IMR-90 (cell line): ENCODE measurements around the gene SMARCD1. TPM values are rescaled to one million over a fixed set of nuclear protein-coding genes. Genes with fewer than 3 reads are reported as not detected.

Experiments used
- ATAC-seq: fragments of 200-7000 bp; cut with Tn5 transposase; 2 replicates; pipeline ENCODE4 v1.9.1; 2020; ENCODE audit warnings: low read depth, mild to moderate bottlenecking, moderate library complexity
- BruUV-seq: library from RNA; stranded (reverse); fragments of 400-500 nt; replicated peaks from 2 replicates; lab custom pipeline; 2021; lab: Mats Ljungman, UMichigan
- CTCF ChIA-PET: fragments of 300-600 bp; formaldehyde crosslinking; extraction: SDS; loops from one replicate; lab custom pipeline; 2021; ENCODE audit warnings: antibody characterized with exemption; lab: Yijun Ruan, JAX
- POLR2A ChIA-PET: fragments of 300-600 bp; sonication (Branson Sonifier 250); formaldehyde crosslinking; loops from one replicate; lab custom pipeline; 2022; ENCODE audit warnings: antibody characterized with exemption; ENCODE audit not compliant: unreplicated experiment; lab: Charles Lee
- DNase-seq: peaks from one replicate; pipeline ENCODE4 v3.0.0; 2013
- H2AFZ ChIP-seq: replicated peaks from 2 replicates; pipeline ENCODE3; 2013; ENCODE audit warnings: low read length, mild to moderate bottlenecking; ENCODE audit not compliant: poor library complexity
- H2AK5ac ChIP-seq: 2 replicates; pipeline ENCODE4 v1.6.1; 2013; ENCODE audit warnings: low read depth, low read length, inconsistent platforms
- H2AK9ac ChIP-seq: replicated peaks from 2 replicates; pipeline ENCODE3; 2013; ENCODE audit warnings: mild to moderate bottlenecking, low read depth, low read length, moderate library complexity; ENCODE audit not compliant: poor library complexity
- H2BK120ac ChIP-seq: 2 replicates; pipeline ENCODE4 v1.6.1; 2013; ENCODE audit warnings: low read depth, low read length, inconsistent platforms
- H2BK15ac ChIP-seq: 3 replicates; pipeline ENCODE4 v1.6.1; 2013; ENCODE audit warnings: low read depth, low read length, inconsistent platforms
- H2BK20ac ChIP-seq: 2 replicates; pipeline ENCODE4 v1.6.1; 2013; ENCODE audit warnings: low read depth, mild to moderate bottlenecking, inconsistent platforms, low read length, moderate library complexity
- H2BK5ac ChIP-seq: 2 replicates; pipeline ENCODE4 v1.6.1; 2013; ENCODE audit warnings: mild to moderate bottlenecking, low read depth, low read length, inconsistent platforms; ENCODE audit not compliant: poor library complexity, severe bottlenecking
- H3K14ac ChIP-seq: replicated peaks from 2 replicates; pipeline ENCODE4 v1.6.1; 2013; ENCODE audit warnings: low read depth, low read length, inconsistent platforms
- H3K18ac ChIP-seq: 2 replicates; pipeline ENCODE4 v1.6.1; 2013; ENCODE audit warnings: low read depth, low read length, control low read depth
- H3K23ac ChIP-seq: 2 replicates; pipeline ENCODE4 v1.6.1; 2013; ENCODE audit warnings: low read depth, low read length, inconsistent platforms
- H3K27ac ChIP-seq: 2 replicates; pipeline ENCODE4 v1.5.1; 2013; ENCODE audit warnings: mild to moderate bottlenecking, control low read depth, low read length; ENCODE audit not compliant: insufficient read depth
- H3K27me3 ChIP-seq: 2 replicates; pipeline ENCODE4 v1.6.1; 2013; ENCODE audit warnings: low read length; ENCODE audit not compliant: control insufficient read depth, insufficient read depth
- H3K36me3 ChIP-seq: 2 replicates; pipeline ENCODE4 v1.6.1; 2013; ENCODE audit warnings: low read length, mixed read lengths; ENCODE audit not compliant: control insufficient read depth, insufficient read depth
- H3K4ac ChIP-seq: 2 replicates; pipeline ENCODE4 v1.6.1; 2013; ENCODE audit warnings: low read depth, low read length, inconsistent platforms
- H3K4me1 ChIP-seq: 2 replicates; pipeline ENCODE4 v1.6.1; 2013; ENCODE audit warnings: low read length, mixed read lengths; ENCODE audit not compliant: control insufficient read depth, insufficient read depth
- H3K4me2 ChIP-seq: 2 replicates; pipeline ENCODE4 v1.6.1; 2013; ENCODE audit warnings: low read depth, mild to moderate bottlenecking, control low read depth, low read length, moderate library complexity
- H3K4me3 ChIP-seq: 2 replicates; pipeline ENCODE4 v1.5.1; 2013; ENCODE audit warnings: low read depth, mild to moderate bottlenecking, control low read depth, low read length, moderate library complexity; ENCODE audit not compliant: insufficient read depth
- H3K56ac ChIP-seq: 2 replicates; pipeline ENCODE4 v1.6.1; 2013; ENCODE audit warnings: low read length, inconsistent platforms; ENCODE audit not compliant: insufficient read depth; ENCODE audit errors: extremely low read depth
- H3K79me1 ChIP-seq, 2 experiments: 2 replicates each; pipeline ENCODE4 v1.6.1; 2013; ENCODE audit warnings: low read length in 2 of 2, inconsistent platforms in 1 of 2, low read depth in 1 of 2
- H3K9ac ChIP-seq: 2 replicates; pipeline ENCODE4 v1.6.1; 2013; ENCODE audit warnings: low read depth, low read length, control low read depth
- H3K9me1 ChIP-seq: 2 replicates; pipeline ENCODE4 v1.6.1; 2013; ENCODE audit warnings: low read length, inconsistent platforms; ENCODE audit not compliant: insufficient read depth
- H3K9me3 ChIP-seq: 2 replicates; pipeline ENCODE4 v1.6.1; 2013; ENCODE audit warnings: low read length; ENCODE audit not compliant: control insufficient read depth, insufficient read depth
- H4K20me1 ChIP-seq: 2 replicates; pipeline ENCODE4 v1.6.1; 2013; ENCODE audit warnings: low read length, inconsistent platforms; ENCODE audit not compliant: insufficient read depth
- H4K5ac ChIP-seq: 2 replicates; pipeline ENCODE4 v1.6.1; 2013; ENCODE audit warnings: mild to moderate bottlenecking, low read depth, low read length, control low read depth
- H4K8ac ChIP-seq, 2 experiments: 2 replicates each; pipeline ENCODE4 v1.6.1; 2013; ENCODE audit warnings: low read depth in 2 of 2, low read length in 2 of 2, control low read depth in 1 of 2, inconsistent platforms in 1 of 2
- H4K91ac ChIP-seq: 2 replicates; pipeline ENCODE4 v1.6.1; 2013; ENCODE audit warnings: low read depth, low read length, inconsistent platforms; ENCODE audit not compliant: insufficient read depth
- CEBPB ChIP-seq: IDR thresholded peaks from 2 replicates; pipeline ENCODE4 v1.6.1; 2012; ENCODE audit warnings: low read depth, low read length, improper control_type of control experiment
- MXI1 ChIP-seq: IDR thresholded peaks from 2 replicates; pipeline ENCODE4 v1.6.1; 2012; ENCODE audit warnings: low read depth, mild to moderate bottlenecking, low read length, moderate library complexity, borderline replicate concordance
- NFE2L2 ChIP-seq: fragments of 150-350 bp; IDR thresholded peaks from 2 replicates; pipeline ENCODE4 v1.6.1; 2016; ENCODE audit warnings: low read depth, mild to moderate bottlenecking, low read length
- POLR2A ChIP-seq: IDR thresholded peaks from 2 replicates; pipeline ENCODE4 v1.6.1; 2012; ENCODE audit warnings: mild to moderate bottlenecking, low read depth, low read length
- RCOR1 ChIP-seq: IDR thresholded peaks from 2 replicates; pipeline ENCODE4 v1.6.1; 2012; ENCODE audit warnings: mild to moderate bottlenecking, low read length, improper control_type of control experiment; ENCODE audit not compliant: insufficient replicate concordance
- RFX5 ChIP-seq: IDR thresholded peaks from 2 replicates; pipeline ENCODE4 v1.8.0; 2012; ENCODE audit warnings: low read depth, mild to moderate bottlenecking, low read length, moderate library complexity
- WGBS, 2 experiments: methylation state at CpG; one replicate each; pipeline versions ENCODE4 v1.1.5 to v1.1.7; 2013; ENCODE audit warnings: missing lambda C conversion rate in 2 of 2; ENCODE audit not compliant: insufficient read length in 1 of 2; ENCODE audit errors: extremely low coverage in 2 of 2; 5-methylcytosine and 5-hydroxymethylcytosine counted together
- dilution Hi-C: fragments of 300-500 bp; cut with HindIII; formaldehyde crosslinking; loops from one replicate; pipeline ENCODE4 v1.14.3; 2018; ENCODE audit warnings: low sequenced_read_pairs; ENCODE audit not compliant: unreplicated experiment
- in situ Hi-C: fragments of 300-500 bp; cut with MboI; formaldehyde crosslinking; loops from 3 replicates; pipeline ENCODE4 v1.14.3; 2019; ENCODE audit warnings: low sequenced_read_pairs, inconsistent platforms, mixed read lengths
- intact Hi-C: fragments of 100-400 bp; cut with micrococcal nuclease; formaldehyde crosslinking; loops from 2 replicates; pipeline ENCODE4 v1.10.0; 2022
- polyA plus RNA-seq, 3 experiments: library from polyadenylated mRNA; depleted of rRNA; stranded (reverse); fragments of >200 nt; gene quantifications; 2 replicates each; pipeline ENCODE4 v1.2.3, GENCODE V29; 2012; ENCODE audit warnings: low replicate concordance in 1 of 3
- total RNA-seq: library from RNA; depleted of rRNA; stranded (reverse); fragments of >200 nt; gene quantifications from 2 replicates; pipeline ENCODE4 v1.2.3, GENCODE V29; 2012
- TF ChIP-seq, protein P1 (sequence below): conservative IDR thresholded peaks from 2 replicates; pipeline ENCODE4 v1.5.1; 2012; ENCODE audit warnings: mild to moderate bottlenecking, low read depth, low read length, improper control_type of control experiment
- TF ChIP-seq, protein P2 (sequence below): fragments of 150-350 bp; IDR thresholded peaks from 2 replicates; pipeline ENCODE4 v1.6.1; 2016; ENCODE audit warnings: low read depth, mild to moderate bottlenecking, low read length, moderate library complexity, borderline replicate concordance

Gene SMARCD1
- total and polyA plus RNA-seq, 2 of the 4 experiments (the other 2 are of a cell fraction) = 28.1 to 47.9 TPM

DNA sequence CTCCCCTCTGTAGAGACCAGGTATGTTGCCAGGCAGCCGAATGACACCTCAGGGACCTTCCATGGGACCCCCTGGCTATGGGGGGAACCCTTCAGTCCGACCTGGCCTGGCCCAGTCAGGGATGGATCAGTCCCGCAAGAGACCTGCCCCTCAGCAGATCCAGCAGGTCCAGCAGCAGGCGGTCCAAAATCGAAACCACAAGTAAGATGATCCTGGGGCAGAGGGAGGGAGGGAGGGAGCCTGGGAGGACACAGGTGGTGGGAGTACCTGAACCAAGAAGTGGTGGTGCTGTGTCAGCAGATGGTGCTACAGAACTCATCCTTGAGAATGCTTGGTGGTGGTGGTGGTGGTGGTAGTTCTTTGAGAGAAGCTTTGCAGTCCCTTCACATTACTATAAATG is 1.0 kb downstream of the SMARCD1 start:
- peak overlapping the region; percentile 82 for H3K9ac ChIP-seq
- peak overlapping the region; percentile 90; the same call in 1 of the 2 replicates for H3K14ac ChIP-seq
- H3K27ac ChIP-seq = no peak overlapping the region
- H3K79me1 ChIP-seq = peaks cover 16 to 46% of the 10 kb centered on the region in 2 experiments
- intact Hi-C loops = loop anchor here (5.0 kb wide), 1 partner anchor 81 kb away; the partner anchor contains the start of gene CERS5
- H3K4me3 ChIP-seq = no peak overlapping the region
- no peak overlapping the region for H2BK120ac ChIP-seq
- H4K8ac ChIP-seq = no peak overlapping the region; a peak in 1 of 4 replicates
- POLR2A ChIA-PET = no interaction called here
- H2BK15ac ChIP-seq = no peak overlapping the region
- H3K56ac ChIP-seq = no peak overlapping the region
- peak overlapping the region; percentile 88 for H3K4me2 ChIP-seq
- H3K4ac ChIP-seq = peak overlapping the region; percentile 10; the same call in 1 of the 2 replicates
- no peak overlapping the region for H2BK5ac ChIP-seq
- no peak overlapping the region for H4K5ac ChIP-seq
- H4K91ac ChIP-seq = no peak overlapping the region
- DNase-seq (no peak), ATAC-seq (no peak)
- in situ Hi-C loops = no loop called here
- 60% methylated on average over 1 of the region's 5 CpGs; no CpG with 5 or more reads in 1 of the 2 experiments for WGBS, 2 experiments
- H2AFZ ChIP-seq = no peak overlapping the region
- H4K20me1 ChIP-seq = peaks cover 25% of the 10 kb centered on the region
- TF ChIP-seq POLR2A = no peak
- TF ChIP-seq, protein P1, sequence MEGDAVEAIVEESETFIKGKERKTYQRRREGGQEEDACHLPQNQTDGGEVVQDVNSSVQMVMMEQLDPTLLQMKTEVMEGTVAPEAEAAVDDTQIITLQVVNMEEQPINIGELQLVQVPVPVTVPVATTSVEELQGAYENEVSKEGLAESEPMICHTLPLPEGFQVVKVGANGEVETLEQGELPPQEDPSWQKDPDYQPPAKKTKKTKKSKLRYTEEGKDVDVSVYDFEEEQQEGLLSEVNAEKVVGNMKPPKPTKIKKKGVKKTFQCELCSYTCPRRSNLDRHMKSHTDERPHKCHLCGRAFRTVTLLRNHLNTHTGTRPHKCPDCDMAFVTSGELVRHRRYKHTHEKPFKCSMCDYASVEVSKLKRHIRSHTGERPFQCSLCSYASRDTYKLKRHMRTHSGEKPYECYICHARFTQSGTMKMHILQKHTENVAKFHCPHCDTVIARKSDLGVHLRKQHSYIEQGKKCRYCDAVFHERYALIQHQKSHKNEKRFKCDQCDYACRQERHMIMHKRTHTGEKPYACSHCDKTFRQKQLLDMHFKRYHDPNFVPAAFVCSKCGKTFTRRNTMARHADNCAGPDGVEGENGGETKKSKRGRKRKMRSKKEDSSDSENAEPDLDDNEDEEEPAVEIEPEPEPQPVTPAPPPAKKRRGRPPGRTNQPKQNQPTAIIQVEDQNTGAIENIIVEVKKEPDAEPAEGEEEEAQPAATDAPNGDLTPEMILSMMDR = no peak
- TF ChIP-seq RFX5 = no peak
- TF ChIP-seq, protein P2, sequence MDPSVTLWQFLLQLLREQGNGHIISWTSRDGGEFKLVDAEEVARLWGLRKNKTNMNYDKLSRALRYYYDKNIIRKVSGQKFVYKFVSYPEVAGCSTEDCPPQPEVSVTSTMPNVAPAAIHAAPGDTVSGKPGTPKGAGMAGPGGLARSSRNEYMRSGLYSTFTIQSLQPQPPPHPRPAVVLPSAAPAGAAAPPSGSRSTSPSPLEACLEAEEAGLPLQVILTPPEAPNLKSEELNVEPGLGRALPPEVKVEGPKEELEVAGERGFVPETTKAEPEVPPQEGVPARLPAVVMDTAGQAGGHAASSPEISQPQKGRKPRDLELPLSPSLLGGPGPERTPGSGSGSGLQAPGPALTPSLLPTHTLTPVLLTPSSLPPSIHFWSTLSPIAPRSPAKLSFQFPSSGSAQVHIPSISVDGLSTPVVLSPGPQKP = no peak
- TF ChIP-seq MXI1 = no peak
- TF ChIP-seq CEBPB = no peak
- no peak for TF ChIP-seq RCOR1
- no peak for TF ChIP-seq NFE2L2
- H3K27me3 ChIP-seq = no peaks in the 10 kb centered on the region
- H3K23ac ChIP-seq = peak overlapping the region; percentile 70; the same call in 1 of the 2 replicates
- 0 out of 2 replicates have a peak overlapping the region, but pooled peaks have one; percentile 17 for H2AK5ac ChIP-seq
- CTCF ChIA-PET = interaction anchor here (2.4 kb wide), 1 partner anchor 26 kb away, joined by 12 read pairs; the partner anchor contains the start of gene COX14
- no peak overlapping the region for H2BK20ac ChIP-seq
- H3K18ac ChIP-seq = no peak overlapping the region
- H3K4me1 ChIP-seq = peaks cover 7% of the 10 kb centered on the region
- dilution Hi-C loops = no loop called here
- H3K9me1 ChIP-seq = no peaks in the 10 kb centered on the region
- H3K9me3 ChIP-seq = no peaks in the 10 kb centered on the region
- BruUV-seq = no TSS peak
- peak overlapping the region; percentile 88 for H2AK9ac ChIP-seq
- peaks cover 28% of the 10 kb centered on the region for H3K36me3 ChIP-seq
